GM23338 (cell line): ENCODE measurements around the gene FBXO31. TPM values are rescaled to one million over a fixed set of nuclear protein-coding genes. Genes with fewer than 3 reads are reported as not detected.

Experiments
- ATAC-seq: fragments of 200-7000 bp; cut with Tn5 transposase; 3 replicates; pipeline ENCODE4 v1.9.1; 2020
- DNase-seq: peaks from one replicate; pipeline ENCODE4 v3.0.0-alpha.2; 2015; ENCODE audit warnings: low spot score
- H2AFZ ChIP-seq: fragments of 200-600 bp; sonication (generic); 2 replicates; pipeline ENCODE4 v1.8.0; 2016; ENCODE audit warnings: antibody characterized with exemption, mild to moderate bottlenecking, moderate library complexity
- H3F3A ChIP-seq: fragments of 200-600 bp; sonication (generic); replicated peaks from 2 replicates; pipeline ENCODE4 v1.8.0; 2017; ENCODE audit warnings: antibody characterized with exemption, mixed run types, low read depth
- H3K27ac ChIP-seq: fragments of 200-600 bp; sonication (generic); 2 replicates; pipeline ENCODE4 v1.6.1; 2016; ENCODE audit warnings: low read depth
- H3K27me3 ChIP-seq: fragments of 200-600 bp; sonication (generic); 2 replicates; pipeline ENCODE4 v1.8.0; 2016; ENCODE audit warnings: mild to moderate bottlenecking, mixed run types, moderate library complexity; ENCODE audit not compliant: insufficient read depth
- H3K36me3 ChIP-seq: fragments of 200-600 bp; sonication (generic); 2 replicates; pipeline ENCODE4 v1.8.0; 2016; ENCODE audit warnings: mild to moderate bottlenecking; ENCODE audit not compliant: insufficient read depth
- H3K4me1 ChIP-seq: fragments of 200-600 bp; sonication (generic); 2 replicates; pipeline ENCODE4 v1.8.0; 2016; ENCODE audit warnings: mild to moderate bottlenecking, moderate library complexity; ENCODE audit not compliant: insufficient read depth
- H3K4me2 ChIP-seq: fragments of 200-600 bp; sonication (generic); 2 replicates; pipeline ENCODE4 v1.7.1; 2017; ENCODE audit warnings: mixed run types
- H3K4me3 ChIP-seq: fragments of 200-600 bp; sonication (generic); 2 replicates; pipeline ENCODE4 v1.6.1; 2016; ENCODE audit warnings: mixed run types
- H3K79me2 ChIP-seq: fragments of 200-600 bp; sonication (generic); replicated peaks from 2 replicates; pipeline ENCODE4 v1.8.0; 2017; ENCODE audit warnings: mild to moderate bottlenecking; ENCODE audit not compliant: insufficient read depth
- H3K9me2 ChIP-seq: fragments of 200-600 bp; sonication (generic); 2 replicates; pipeline ENCODE4 v1.8.0; 2017; ENCODE audit not compliant: insufficient read depth
- H4K20me1 ChIP-seq: fragments of 200-600 bp; sonication (generic); replicated peaks from 2 replicates; pipeline ENCODE4 v1.8.0; 2017; ENCODE audit warnings: mild to moderate bottlenecking; ENCODE audit not compliant: insufficient read depth
- H3K27ac Mint-ChIP-seq: 2 replicates; pipeline ENCODE4 v1.8.0; 2020; ENCODE audit warnings: inconsistent platforms, mild to moderate bottlenecking, moderate library complexity, mixed read lengths
- H3K27me3 Mint-ChIP-seq: 3 replicates; pipeline ENCODE4 v1.8.0; 2022; ENCODE audit warnings: low read depth, mild to moderate bottlenecking, moderate library complexity, mixed read lengths, inconsistent platforms; ENCODE audit not compliant: insufficient read depth, poor library complexity
- H3K36me3 Mint-ChIP-seq: 3 replicates; pipeline ENCODE4 v1.8.0; 2021; ENCODE audit warnings: low read depth, mild to moderate bottlenecking, inconsistent platforms, moderate library complexity, mixed read lengths
- H3K4me1 Mint-ChIP-seq: 3 replicates; pipeline ENCODE4 v1.8.0; 2020; ENCODE audit warnings: mild to moderate bottlenecking, inconsistent platforms, mixed read lengths
- H3K4me3 Mint-ChIP-seq: 3 replicates; pipeline ENCODE4 v1.8.0; 2021; ENCODE audit warnings: moderate library complexity, mild to moderate bottlenecking, inconsistent platforms, mixed read lengths
- H3K9me3 Mint-ChIP-seq: 3 replicates; pipeline ENCODE4 v1.8.0; 2020; ENCODE audit warnings: moderate library complexity, mild to moderate bottlenecking, inconsistent platforms, mixed read lengths
- CREB1 ChIP-seq: fragments of 250-450 bp; sonication (Bioruptor Pico); IDR thresholded peaks from 2 replicates; pipeline ENCODE4 v1.5.0; 2020; ENCODE audit warnings: low read depth, mild to moderate bottlenecking, moderate library complexity
- EZH2 ChIP-seq: fragments of 200-600 bp; sonication (generic); IDR thresholded peaks from one replicate; pipeline ENCODE4 v1.8.0; 2017; ENCODE audit warnings: antibody characterized with exemption, mild to moderate bottlenecking, low read depth; ENCODE audit not compliant: unreplicated experiment
- JUNB ChIP-seq: IDR thresholded peaks from one replicate; pipeline ENCODE4 v1.6.1; 2016; ENCODE audit warnings: antibody characterized with exemption; ENCODE audit not compliant: unreplicated experiment
- NANOG ChIP-seq: IDR thresholded peaks from 2 replicates; pipeline ENCODE4 v1.6.1; 2016; ENCODE audit warnings: antibody characterized with exemption, borderline replicate concordance
- POLR2AphosphoS5 ChIP-seq: IDR thresholded peaks from 2 replicates; pipeline ENCODE4 v1.6.1; 2016; ENCODE audit warnings: antibody characterized with exemption, low read depth
- ZNF114 ChIP-seq: fragments of 250-450 bp; sonication (Bioruptor Pico); IDR thresholded peaks from 2 replicates; pipeline ENCODE4 v1.5.0; 2020; ENCODE audit warnings: mild to moderate bottlenecking, moderate library complexity
- ZNF331 ChIP-seq: fragments of 250-450 bp; sonication (Bioruptor Pico); IDR thresholded peaks from 2 replicates; pipeline ENCODE4 v1.5.0; 2020; ENCODE audit warnings: low read depth, mild to moderate bottlenecking, moderate library complexity
- polyA plus RNA-seq: library from polyadenylated mRNA; unstranded; fragments of >200 nt; fragmentation: Nextera tagmentation; extraction: Ambion mirVana; gene quantifications from 2 replicates; pipeline ENCODE4 v1.2.1, GENCODE V29; 2016
- total RNA-seq: library from RNA; depleted of rRNA; stranded (reverse); fragments of >200 nt; shearing (Covaris generic); gene quantifications from 2 replicates; pipeline ENCODE4 v1.2.3, GENCODE V29; 2014
- TF ChIP-seq, protein P1 (sequence below): fragments of 250-450 bp; sonication (Bioruptor Pico); IDR thresholded peaks from 2 replicates; pipeline ENCODE4 v1.5.0; 2020; ENCODE audit warnings: mild to moderate bottlenecking, moderate library complexity

The FBXO31 gene
- total and polyA plus RNA-seq, 2 experiments from 2014 or later: 7.0 to 23.8 TPM

DNA sequence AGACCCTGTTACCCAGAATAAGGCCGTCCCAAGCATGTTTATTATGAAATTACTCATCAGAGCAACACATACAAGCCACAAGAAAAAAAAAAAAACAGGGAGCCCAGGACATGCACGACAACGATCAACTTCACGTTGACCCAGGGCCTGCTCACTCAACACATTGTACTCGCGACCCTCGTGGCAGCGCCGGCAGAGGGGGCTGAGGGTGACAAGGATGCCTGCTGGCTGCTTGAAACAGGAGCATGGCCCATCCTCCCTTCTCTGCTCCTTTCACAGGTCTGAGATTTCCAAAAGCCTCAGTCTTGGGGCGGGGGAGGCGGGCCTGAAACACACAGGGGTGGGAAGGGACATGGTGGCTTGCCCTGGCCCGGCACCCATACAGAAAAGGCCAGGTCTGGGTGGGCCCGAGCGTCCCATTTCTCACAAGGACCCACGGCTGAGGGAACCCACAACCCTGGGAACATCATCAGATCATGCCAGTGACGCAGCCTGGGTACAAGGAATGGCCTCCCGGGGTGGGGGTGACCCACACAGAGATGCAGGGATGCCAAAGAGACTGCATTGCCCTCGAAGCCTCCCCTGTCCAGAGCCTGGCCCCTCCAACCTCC lies 45.3 kb downstream of the FBXO31 start (continued):
- TF ChIP-seq, protein P1, sequence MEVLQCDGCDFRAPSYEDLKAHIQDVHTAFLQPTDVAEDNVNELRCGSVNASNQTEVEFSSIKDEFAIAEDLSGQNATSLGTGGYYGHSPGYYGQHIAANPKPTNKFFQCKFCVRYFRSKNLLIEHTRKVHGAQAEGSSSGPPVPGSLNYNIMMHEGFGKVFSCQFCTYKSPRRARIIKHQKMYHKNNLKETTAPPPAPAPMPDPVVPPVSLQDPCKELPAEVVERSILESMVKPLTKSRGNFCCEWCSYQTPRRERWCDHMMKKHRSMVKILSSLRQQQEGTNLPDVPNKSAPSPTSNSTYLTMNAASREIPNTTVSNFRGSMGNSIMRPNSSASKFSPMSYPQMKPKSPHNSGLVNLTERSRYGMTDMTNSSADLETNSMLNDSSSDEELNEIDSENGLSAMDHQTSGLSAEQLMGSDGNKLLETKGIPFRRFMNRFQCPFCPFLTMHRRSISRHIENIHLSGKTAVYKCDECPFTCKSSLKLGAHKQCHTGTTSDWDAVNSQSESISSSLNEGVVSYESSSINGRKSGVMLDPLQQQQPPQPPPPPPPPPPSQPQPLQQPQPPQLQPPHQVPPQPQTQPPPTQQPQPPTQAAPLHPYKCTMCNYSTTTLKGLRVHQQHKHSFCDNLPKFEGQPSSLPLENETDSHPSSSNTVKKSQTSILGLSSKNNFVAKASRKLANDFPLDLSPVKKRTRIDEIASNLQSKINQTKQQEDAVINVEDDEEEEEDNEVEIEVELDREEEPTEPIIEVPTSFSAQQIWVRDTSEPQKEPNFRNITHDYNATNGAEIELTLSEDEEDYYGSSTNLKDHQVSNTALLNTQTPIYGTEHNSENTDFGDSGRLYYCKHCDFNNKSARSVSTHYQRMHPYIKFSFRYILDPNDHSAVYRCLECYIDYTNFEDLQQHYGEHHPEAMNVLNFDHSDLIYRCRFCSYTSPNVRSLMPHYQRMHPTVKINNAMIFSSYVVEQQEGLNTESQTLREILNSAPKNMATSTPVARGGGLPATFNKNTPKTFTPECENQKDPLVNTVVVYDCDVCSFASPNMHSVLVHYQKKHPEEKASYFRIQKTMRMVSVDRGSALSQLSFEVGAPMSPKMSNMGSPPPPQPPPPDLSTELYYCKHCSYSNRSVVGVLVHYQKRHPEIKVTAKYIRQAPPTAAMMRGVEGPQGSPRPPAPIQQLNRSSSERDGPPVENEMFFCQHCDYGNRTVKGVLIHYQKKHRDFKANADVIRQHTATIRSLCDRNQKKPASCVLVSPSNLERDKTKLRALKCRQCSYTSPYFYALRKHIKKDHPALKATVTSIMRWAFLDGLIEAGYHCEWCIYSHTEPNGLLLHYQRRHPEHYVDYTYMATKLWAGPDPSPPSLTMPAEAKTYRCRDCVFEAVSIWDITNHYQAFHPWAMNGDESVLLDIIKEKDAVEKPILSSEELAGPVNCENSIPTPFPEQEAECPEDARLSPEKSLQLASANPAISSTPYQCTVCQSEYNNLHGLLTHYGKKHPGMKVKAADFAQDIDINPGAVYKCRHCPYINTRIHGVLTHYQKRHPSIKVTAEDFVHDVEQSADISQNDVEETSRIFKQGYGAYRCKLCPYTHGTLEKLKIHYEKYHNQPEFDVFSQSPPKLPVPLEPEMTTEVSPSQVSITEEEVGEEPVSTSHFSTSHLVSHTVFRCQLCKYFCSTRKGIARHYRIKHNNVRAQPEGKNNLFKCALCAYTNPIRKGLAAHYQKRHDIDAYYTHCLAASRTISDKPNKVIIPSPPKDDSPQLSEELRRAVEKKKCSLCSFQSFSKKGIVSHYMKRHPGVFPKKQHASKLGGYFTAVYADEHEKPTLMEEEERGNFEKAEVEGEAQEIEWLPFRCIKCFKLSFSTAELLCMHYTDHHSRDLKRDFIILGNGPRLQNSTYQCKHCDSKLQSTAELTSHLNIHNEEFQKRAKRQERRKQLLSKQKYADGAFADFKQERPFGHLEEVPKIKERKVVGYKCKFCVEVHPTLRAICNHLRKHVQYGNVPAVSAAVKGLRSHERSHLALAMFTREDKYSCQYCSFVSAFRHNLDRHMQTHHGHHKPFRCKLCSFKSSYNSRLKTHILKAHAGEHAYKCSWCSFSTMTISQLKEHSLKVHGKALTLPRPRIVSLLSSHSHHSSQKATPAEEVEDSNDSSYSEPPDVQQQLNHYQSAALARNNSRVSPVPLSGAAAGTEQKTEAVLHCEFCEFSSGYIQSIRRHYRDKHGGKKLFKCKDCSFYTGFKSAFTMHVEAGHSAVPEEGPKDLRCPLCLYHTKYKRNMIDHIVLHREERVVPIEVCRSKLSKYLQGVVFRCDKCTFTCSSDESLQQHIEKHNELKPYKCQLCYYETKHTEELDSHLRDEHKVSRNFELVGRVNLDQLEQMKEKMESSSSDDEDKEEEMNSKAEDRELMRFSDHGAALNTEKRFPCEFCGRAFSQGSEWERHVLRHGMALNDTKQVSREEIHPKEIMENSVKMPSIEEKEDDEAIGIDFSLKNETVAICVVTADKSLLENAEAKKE (CRISPR knock-in tag): no peak
- TF ChIP-seq JUNB: no peak

- peaks cover 4% of the 10 kb centered on the region for H4K20me1 ChIP-seq
- DNase-seq (no peak), ATAC-seq (no peak)
- Mint-ChIP-seq H3K27me3 (peaks cover 10% of the 10 kb centered on the region), H3K36me3 (peaks cover 12% of the 10 kb centered on the region; the same call in 2 of the 3 replicates), H3K9me3 (no peaks in the 10 kb centered on the region; the same call in 2 of the 3 replicates), H3K27ac (peak overlapping the region; percentile 52), H3K4me1 (no peaks in the 10 kb centered on the region; the same call in 2 of the 3 replicates), H3K4me3 (no peak overlapping the region)
- no peaks in the 10 kb centered on the region for H3K4me1 ChIP-seq
- H3K9me2 ChIP-seq: no peaks in the 10 kb centered on the region
- H3K27ac ChIP-seq: no peak overlapping the region
- no peaks in the 10 kb centered on the region for H3K36me3 ChIP-seq
- no peaks in the 10 kb centered on the region for H3F3A ChIP-seq
- no peaks in the 10 kb centered on the region for H3K27me3 ChIP-seq
- H3K4me3 ChIP-seq: no peak overlapping the region
- H3K4me2 ChIP-seq: no peak overlapping the region
- no peak overlapping the region for H2AFZ ChIP-seq
- H3K79me2 ChIP-seq: no peaks in the 10 kb centered on the region
- TF ChIP-seq, protein P1 (CRISPR knock-in tag): no peak
- TF ChIP-seq NANOG: no peak
- TF ChIP-seq ZNF114 (CRISPR knock-in tag): no peak
- no peak for TF ChIP-seq CREB1 (CRISPR knock-in tag)
- TF ChIP-seq POLR2AphosphoS5: no peak
- TF ChIP-seq JUNB: no peak
- TF ChIP-seq ZNF331: no peak
- TF ChIP-seq EZH2: no peak
These were observed 46.3 kb downstream of the FBXO31 start for GRCh38 chr16:87337262-87337771.
